ENCODE measurements around the gene WWP2.

DNA sequence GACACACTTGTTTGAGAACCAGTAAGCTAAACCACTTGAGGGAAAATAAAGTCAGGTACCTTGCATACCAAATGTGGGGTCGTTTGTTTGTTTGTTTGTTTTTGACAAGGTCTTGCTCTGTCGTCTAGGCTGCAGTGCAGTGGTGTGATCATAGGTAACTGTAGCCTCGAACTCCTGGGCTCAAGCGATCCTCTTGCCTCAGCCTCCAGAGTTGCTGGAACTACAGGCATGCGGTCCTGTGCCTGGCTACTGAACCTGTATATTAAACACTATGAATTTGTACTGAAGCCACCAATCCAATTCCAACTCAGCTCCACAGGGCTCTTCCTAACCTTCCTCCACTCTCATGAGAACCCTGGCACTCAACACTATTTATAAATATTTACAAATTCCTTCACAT is 51.9 kb downstream of the WWP2 start:
- TF ChIP-seq, protein P1, sequence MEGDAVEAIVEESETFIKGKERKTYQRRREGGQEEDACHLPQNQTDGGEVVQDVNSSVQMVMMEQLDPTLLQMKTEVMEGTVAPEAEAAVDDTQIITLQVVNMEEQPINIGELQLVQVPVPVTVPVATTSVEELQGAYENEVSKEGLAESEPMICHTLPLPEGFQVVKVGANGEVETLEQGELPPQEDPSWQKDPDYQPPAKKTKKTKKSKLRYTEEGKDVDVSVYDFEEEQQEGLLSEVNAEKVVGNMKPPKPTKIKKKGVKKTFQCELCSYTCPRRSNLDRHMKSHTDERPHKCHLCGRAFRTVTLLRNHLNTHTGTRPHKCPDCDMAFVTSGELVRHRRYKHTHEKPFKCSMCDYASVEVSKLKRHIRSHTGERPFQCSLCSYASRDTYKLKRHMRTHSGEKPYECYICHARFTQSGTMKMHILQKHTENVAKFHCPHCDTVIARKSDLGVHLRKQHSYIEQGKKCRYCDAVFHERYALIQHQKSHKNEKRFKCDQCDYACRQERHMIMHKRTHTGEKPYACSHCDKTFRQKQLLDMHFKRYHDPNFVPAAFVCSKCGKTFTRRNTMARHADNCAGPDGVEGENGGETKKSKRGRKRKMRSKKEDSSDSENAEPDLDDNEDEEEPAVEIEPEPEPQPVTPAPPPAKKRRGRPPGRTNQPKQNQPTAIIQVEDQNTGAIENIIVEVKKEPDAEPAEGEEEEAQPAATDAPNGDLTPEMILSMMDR (IDR thresholded peaks at IDR 0.05): no peak
- TF ChIP-seq POLR2A (IDR thresholded peaks at IDR 0.05): no peak

Data from ovary (tissue), 3 donors.